Fibroblast of skin of right biceps (primary cell): ENCODE measurements around the gene IGFBP1.

Experiments used
- DNase-seq: peaks from one replicate; pipeline ENCODE4 v3.0.0-alpha.2; 2013

IGFBP1 gene

GRCh38 chr7:45909561-45909960 lies 21.3 kb downstream of the IGFBP1 start:
- DNase-seq = no peak

- DNase-seq = peak; percentile 19
These were observed 22.6 kb downstream of the IGFBP1 start for GRCh38 chr7:45910855-45911254.

GRCh38 chr7:45911311-45911710 lies 23.0 kb downstream of the IGFBP1 start:
- peak; percentile 34 for DNase-seq

- DNase-seq = no peak
These were observed 24.7 kb downstream of the IGFBP1 start for GRCh38 chr7:45912972-45913371.

- no peak for DNase-seq
These were observed 26.6 kb downstream of the IGFBP1 start for GRCh38 chr7:45914911-45915310.

DNA sequence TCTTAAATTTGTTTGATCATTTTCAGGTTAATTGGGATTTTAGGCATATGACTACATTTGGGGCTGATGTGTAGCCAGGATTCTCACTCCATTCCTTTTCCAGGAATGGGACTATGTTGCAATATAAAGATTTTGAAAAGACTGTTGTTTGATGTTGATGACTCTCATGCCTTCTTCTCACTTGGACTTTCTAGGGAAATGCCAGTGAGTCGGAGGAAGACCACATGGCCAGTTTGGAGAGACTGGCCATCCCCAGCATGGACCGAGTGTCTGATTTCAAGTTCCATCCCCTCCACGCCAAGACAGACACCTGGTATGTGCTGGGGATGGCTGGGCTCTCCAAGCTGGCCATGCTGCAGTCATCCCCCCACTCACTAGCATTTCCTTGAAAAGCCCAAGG lies 27.3 kb downstream of the IGFBP1 start:
- peak; percentile 41 for DNase-seq

DNA sequence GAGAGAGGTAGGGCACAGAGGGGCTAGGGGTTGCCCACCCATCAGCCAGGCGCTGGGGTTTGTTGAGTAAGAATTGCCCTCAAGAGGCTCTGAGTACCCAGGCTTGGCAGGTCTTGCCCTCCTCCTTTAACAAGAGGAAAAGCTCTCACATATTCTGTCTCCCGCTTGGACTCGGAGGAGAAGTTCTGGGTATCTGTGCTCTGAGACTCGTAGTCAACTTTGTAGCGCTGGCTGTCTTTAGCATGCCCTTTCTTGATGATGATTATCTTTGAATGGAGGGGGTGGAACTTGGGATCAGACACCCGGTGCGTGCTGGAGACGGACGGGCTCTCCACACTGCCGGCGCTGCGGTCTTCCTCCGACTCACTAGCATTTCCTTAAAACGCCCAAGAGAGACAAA lies 28.8 kb downstream of the IGFBP1 start:
- no peak for DNase-seq

DNA sequence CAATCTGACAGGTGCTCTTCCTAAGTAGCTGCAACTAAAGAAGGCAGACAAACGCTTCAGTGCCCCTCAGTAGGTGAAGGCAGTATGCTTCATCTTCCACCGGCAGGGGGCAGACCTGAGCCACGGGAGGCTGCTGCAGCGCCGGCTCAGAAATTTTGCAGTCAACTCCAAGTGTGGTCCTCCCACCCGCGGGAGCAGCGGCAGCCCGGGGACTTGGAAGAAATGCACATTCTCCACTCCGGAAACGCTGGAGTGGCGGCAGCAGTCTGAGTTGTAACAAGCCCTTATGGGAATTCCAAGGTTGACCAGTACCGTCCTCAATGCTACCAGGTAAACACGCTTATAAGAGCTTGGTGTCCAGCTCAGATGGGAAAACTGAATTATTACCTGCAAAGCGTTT lies 29.4 kb downstream of the IGFBP1 start:
- peak; percentile 78 for DNase-seq

- no peak for DNase-seq
These were observed 30.3 kb downstream of the IGFBP1 start for GRCh38 chr7:45918556-45918955.

DNA sequence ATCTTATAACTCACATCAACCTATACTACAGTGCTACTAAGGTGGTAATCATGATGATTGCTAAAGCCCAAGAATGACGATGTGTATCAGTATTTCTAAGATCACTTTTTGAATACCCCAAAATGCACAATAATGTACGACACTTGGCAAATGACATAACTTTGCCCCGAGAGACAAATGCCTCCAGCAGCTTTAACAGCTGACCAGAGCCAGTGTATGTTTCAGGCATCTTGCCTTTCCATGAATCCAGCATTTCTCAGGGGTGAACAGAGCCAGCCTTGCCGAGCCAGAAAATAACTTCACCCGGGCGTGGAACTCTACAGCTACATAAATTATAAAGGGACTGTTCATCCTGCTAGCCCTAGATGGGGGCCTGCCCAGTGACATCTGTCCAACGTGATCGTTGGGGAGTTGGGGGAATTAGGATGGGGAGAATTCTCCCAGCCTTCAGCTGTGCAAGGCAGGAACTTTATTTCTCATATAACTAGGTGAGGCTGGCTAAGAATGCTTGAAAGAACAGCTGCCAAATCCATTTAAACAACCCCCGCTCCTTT lies 31.0 kb downstream of the IGFBP1 start:
- no peak for DNase-seq

DNA sequence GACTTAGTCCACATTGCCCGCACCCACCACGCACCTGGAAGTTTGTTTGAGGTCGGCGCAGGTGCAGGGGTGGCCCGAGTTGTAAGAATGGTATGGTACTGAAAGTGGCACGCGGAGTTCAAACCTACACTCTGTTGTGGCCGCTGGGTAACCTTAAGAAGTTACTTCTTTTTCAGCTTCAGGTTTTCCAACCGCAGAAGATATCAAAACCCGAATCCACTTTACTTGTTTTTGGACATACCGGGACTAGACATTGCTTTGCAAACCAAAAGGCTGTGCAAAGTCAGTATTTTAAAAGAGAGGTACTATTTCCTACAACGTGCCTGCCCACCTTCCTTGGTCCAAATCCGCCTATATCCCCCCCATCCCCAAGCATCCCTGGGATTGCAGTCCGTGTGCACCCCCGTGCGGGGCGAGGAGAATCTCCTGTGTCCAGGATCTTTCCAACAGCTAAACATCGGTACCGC lies 31.7 kb downstream of the IGFBP1 start:
- no peak for DNase-seq

GRCh38 chr7:45920502-45921380 lies 32.5 kb downstream of the IGFBP1 start, which contains the start of gene IGFBP3:
Gene IGFBP3 (minus strand): TSS chr7:45921272. CDS start chr7:45921140, 132 bp downstream.
- peak; percentile 77 for DNase-seq

DNA sequence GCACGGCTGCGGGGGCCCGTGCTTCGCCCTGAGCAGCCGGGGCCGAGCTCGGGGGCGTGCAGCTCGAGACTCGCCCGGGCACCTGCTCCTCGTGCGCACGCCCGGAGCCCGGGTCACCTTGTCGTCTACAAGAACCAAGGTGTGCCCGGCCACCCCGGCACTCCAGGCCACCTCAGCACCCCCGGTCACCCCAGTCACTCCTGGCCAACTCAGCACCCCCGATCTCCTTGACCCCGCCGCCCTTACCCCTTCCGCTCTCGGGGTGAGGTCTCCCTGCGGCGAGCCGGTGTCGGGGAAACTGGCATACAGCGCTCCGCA lies 33.1 kb downstream of the IGFBP1 start:
- no peak for DNase-seq

DNA sequence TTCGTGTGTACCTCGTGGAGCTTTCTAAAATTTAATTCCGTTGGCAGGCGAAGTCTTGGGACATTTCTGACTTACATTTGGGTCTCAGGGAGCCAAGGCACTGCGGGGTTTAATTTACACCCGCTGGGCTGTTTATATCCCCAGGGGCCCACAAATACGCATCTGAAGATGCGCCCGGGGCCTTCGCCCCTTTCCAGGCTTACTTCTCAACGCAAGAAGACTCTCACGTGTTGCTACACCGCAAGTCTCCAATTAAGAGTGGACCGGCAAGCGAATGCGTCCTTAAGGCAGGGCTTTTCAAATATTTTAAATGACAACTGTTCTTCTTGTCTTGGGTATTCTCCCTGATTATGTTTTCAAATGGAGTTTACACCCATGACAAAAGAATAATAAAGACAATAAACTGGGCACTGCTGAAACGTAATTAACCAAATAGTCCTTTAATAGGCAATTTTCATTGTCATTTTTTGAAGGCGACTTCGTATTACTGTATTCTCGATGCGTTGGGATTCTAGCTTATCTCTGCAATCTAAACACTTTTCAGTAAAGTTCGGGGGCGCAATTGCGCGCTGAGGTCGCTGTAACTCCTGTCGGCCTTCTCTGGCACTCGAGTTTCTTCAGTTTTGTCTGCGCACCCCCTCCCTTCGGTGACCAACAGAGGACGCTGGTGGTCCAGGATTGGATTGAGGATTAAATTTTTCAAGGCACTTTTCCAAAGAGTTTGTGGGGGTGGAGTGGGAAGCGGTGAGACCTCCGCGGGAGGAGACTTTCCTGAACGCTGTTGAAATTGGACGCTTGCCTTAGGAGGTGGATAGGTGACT lies 33.6 kb downstream of the IGFBP1 start:
- peak; percentile 85 for DNase-seq

DNA sequence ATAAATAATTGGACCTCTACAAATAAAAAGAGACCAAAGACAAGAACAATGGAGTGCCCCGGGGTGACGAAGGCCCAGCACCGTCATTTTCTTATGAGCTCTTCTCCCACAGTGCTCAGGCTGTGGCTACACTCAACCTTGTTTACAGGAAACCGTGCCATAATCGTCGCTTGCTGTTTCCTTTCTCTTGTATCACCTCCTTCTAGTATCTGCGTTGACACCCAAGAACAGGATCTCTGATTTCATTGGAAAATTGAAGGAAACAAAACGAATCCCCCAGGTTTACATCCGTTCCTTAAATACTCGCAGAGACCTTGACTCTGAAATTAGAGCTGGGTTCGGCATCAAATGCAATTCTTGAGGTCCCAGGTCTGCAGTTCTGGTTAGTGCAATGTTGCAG lies 34.5 kb downstream of the IGFBP1 start:
- DNase-seq = peak; percentile 21

DNA sequence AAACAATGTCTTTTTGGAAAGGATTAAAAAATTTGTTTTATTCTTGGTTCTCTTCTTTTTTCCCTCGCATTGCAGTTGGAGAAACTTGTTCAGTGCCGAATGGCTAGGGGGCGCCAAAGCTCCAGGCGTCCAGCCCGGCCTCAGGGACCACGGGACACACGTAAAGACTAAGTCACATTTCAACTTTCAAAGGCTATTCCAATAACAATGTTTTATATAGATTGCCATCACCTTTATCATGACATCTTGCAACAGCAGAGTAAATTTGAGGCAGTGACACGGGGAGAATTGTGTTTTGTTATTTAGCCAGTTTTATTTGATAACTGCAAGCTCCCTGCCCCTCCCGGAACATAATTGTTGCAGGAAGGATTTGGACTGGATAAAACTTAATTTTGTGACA lies 35.0 kb downstream of the IGFBP1 start:
- peak; percentile 78 for DNase-seq

- no peak for DNase-seq
These were observed 35.5 kb downstream of the IGFBP1 start for GRCh38 chr7:45923818-45924217.

DNA sequence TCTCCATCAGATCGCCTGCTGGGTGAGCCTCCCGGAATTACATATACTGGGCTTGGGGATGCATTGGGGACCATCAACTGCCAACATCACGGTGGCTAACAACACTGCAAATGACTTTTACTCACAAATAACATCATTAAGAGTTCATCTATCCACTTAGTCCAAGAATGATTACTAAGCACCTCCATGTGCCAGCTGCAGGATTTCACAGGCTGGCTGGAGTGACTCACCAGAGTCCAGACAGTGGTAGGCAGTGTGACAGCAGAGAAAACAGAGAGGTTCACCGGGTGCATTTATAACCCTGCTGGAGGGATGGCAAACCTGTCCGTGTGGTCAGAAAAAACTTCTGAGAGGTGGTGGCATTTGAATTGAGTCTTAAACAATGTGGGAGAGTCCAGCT lies 36.0 kb downstream of the IGFBP1 start:
- peak; percentile 77 for DNase-seq

GRCh38 chr7:45927721-45928120 lies 39.4 kb downstream of the IGFBP1 start:
- DNase-seq = no peak

DNA sequence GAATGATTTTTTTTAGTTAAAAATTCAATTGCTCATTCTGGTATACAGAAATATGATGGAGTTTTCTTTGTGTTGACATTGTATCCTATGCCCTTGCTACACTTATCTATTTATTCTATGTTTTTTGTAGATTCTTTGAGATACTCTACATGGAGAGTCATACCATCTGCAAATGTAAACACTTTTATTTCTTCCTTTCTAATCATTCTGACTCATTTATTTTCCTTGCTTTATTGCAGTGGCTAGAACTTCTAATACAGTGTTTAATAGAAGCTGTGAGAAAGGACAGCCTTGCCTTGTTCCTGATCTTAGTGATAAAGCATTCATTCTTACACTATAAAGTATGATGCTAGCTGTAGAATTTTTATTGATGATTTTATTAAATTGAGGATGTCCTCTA lies 42.7 kb downstream of the IGFBP1 start:
- no peak for DNase-seq

DNA sequence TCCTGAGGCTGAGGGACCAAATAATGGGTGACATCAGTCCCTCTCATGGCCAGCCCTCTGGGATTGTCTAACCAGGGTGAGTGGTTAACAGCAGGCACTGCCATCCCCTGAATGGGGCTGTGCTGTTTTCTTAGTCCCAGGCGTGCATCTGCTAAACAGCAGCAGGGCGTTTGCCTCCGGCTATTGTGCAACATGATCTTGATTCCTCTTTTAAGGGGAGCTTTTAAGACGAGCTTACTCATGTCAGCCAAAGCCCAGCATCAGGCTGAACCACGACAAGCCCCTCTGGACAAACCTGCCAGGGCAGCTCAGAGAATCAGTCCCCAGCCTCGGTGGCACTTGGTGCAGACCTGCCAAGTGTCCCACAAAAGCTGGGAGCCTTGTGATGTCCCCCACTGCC lies 49.0 kb downstream of the IGFBP1 start:
- DNase-seq = no peak

DNA sequence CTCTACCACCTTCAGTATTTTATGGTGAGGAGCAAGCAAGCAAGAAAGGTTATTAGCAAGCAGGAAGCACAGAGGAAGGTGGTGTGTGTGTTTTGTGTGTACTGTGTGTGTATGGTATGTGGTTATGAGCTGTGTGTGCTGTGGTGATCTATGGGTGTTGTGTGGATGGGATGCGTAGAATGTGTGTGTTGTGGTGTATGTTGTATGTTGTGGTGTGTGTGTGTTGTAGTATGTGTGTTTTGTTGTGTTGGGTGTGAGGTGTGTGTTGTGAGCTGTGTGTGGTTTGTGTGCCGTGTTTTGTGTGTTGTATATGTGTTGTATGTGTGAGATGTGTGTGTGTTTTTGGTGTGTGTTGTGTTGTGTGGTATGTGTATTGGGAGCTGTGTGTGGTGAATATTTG lies 49.6 kb downstream of the IGFBP1 start:
- DNase-seq = no peak

DNA sequence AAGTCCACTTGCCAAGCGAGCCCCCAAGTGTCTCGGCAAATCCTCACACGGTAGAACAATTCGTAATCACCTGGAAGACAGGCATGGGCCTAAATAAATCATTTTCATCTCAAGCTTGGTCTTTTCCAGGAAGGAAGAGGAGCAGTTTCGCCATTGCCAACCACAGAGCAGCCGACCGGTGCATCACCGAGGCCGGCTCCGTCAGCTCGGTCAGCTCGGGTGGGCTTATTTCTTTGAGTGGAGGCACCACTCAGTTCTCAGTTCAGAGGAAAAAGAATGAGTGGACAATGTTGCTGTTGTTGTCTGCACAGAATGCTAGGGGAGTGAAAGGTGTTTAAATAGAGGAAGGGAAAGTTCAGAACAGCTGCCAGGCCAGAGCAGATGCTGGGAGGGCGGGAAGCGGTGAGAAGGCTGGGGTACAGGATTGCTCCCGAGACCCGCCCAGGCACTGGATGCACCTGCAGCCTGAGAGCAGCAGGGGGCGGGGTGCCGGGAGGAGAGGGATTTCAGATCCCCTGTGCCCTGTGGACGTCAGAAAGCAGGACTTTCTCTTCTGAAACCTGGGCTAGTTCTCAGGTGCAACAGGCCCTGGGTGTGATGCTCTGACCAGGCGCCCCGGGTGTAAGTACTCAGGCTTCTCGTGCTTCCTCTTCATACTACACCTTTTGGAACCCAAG lies 50.5 kb downstream of the IGFBP1 start:
- DNase-seq = no peak
